Heart right ventricle (tissue), 16 donors: Measurements from ENCODE around the gene LRCH1. TPM values are rescaled to one million over a fixed set of nuclear protein-coding genes. Genes with fewer than 3 reads are reported as not detected.
A peak's percentile ranks its signal among the peaks of the same experiment; 100 is the strongest.

ENCODE experiments used
- ATAC-seq, 8 donors: fragments of 200-7000 bp; cut with Tn5 transposase; one replicate each; pipeline ENCODE4 v1.9.1; 2020; ENCODE audit warnings: mild to moderate bottlenecking in 8 of 8, moderate library complexity in 8 of 8, moderate number of reproducible peaks in 1 of 8
- DNase-seq, 2 donors: peaks; one replicate each; pipeline ENCODE4 v3.0.0-alpha.2; 2020
- H3K27ac ChIP-seq, 10 donors: fragments of 200-600 bp; sonication (generic) in 2 of 10; one replicate each; pipeline versions ENCODE4 v1.5.0 to v1.8.0; 2020 to 2022; ENCODE audit warnings: mild to moderate bottlenecking in 3 of 10
- H3K27me3 ChIP-seq, 7 donors: fragments of 200-600 bp; one replicate each; pipeline ENCODE4 v1.8.0; 2021 to 2022; ENCODE audit warnings: mild to moderate bottlenecking in 2 of 7
- H3K36me3 ChIP-seq, 9 donors: fragments of 200-600 bp; sonication (generic) in 1 of 9; one replicate each; pipeline versions ENCODE4 v1.5.0 to v1.8.0; 2020 to 2022; ENCODE audit warnings: mild to moderate bottlenecking in 2 of 9
- H3K4me1 ChIP-seq, 9 donors: fragments of 200-600 bp; sonication (generic) in 1 of 9; one replicate each; pipeline versions ENCODE4 v1.5.0 to v1.8.0; 2020 to 2022; ENCODE audit warnings: mild to moderate bottlenecking in 4 of 9
- H3K4me3 ChIP-seq, 10 donors: fragments of 200-600 bp; sonication (generic) in 2 of 10; one replicate each; pipeline versions ENCODE4 v1.5.0 to v1.8.0; 2020 to 2022; ENCODE audit warnings: mild to moderate bottlenecking in 7 of 10, moderate library complexity in 2 of 10
- H3K9me3 ChIP-seq, 11 donors: fragments of 200-600 bp in 10 of 11; sonication (generic) in 2 of 11; one replicate each; pipeline versions ENCODE4 v1.5.0 to v1.8.0; 2013 to 2022; ENCODE audit warnings: mild to moderate bottlenecking in 2 of 11, control low read depth in 1 of 11, moderate library complexity in 1 of 11
- WGBS, 2 donors: extraction: QIAGEN DNeasy Blood & Tissue Kit; methylation state at CpG; one replicate each; pipeline ENCODE4 v1.1.7; 2013; ENCODE audit warnings: inconsistent platforms in 1 of 2; 5-methylcytosine and 5-hydroxymethylcytosine counted together
- intact Hi-C, 10 donors: fragments of 100-400 bp; cut with DNase I; formaldehyde crosslinking; loops; one replicate each; pipeline versions ENCODE4 v1.11.1 to v1.14.2; 2022
- polyA plus RNA-seq, 2 donors: library from polyadenylated mRNA; stranded (reverse); fragments of 200-250 nt; gene quantifications; one replicate each; pipeline ENCODE4 v1.2.3, GENCODE V29; 2013
- total RNA-seq, 10 donors: library from RNA; stranded (reverse); fragmentation: NEBNext Ultra II Directional in 3 of 10; extraction: Animal tissue kit (Norgen Biotek cat#: 25700) in 3 of 10; gene quantifications; one replicate each; pipeline versions ENCODE4 v1.2.1 to v1.2.4, GENCODE V29; 2021 to 2023
- TF ChIP-seq, protein P1 (sequence below), 9 donors: fragments of 200-600 bp; sonication (generic) in 2 of 9; IDR thresholded peaks; one replicate each; pipeline versions ENCODE4 v1.5.0 to v1.8.0; 2021 to 2022; ENCODE audit warnings: antibody characterized with exemption in 9 of 9, mild to moderate bottlenecking in 5 of 9, moderate library complexity in 1 of 9
- donor health status: Arrhythmogenic right ventricular cardiomyopathy.
- donor health status: ischemic (EF 13 %, LVEDD 7.1; RV severe dilation, severe dysfunction).
- donor health status: healthy with polysubstance abuse.
- donor health status: DM: no; HTN: yes; CAD: no.
- donor health status: DM: no; HTN: no; CAD: no.
- donor health status: ischemic (EF 25% LVEDD 6.9; RV normal size, moderate dysfunction).
- donor health status: ischemic (EF 25% LVEDD 5.7; RV mildly dilated, moderate dysfunction).
- donor health status: healthy.
- donor health status: DM: yes; HTN: yes; CAD: no.
- donor health status: Ischemic cardiomyopathy.
- donor health status: ischemic (EF 35%, LVEDD 5.7; RV mildly dilated, moderate dysfunction).
- donor health status: nonischemic (EF 11% LVEDD 7.7; RV severe dilation, severe dysfunction).
- donor health status: DM: yes; HTN: yes; CAD: no.
- donor health status: PGD.
- donor health status: ischemic (EF 29% LVEDD 5.4; RV normal size, mild dysfunction).
- donor health status: nonischemic (EF 23%, LVEDD 6.1; RV moderate dilation, normal function).

LRCH1 gene
- total and polyA plus RNA-seq, 12 donors, result 4.1 to 20.3 (median 13.1) TPM

DNA sequence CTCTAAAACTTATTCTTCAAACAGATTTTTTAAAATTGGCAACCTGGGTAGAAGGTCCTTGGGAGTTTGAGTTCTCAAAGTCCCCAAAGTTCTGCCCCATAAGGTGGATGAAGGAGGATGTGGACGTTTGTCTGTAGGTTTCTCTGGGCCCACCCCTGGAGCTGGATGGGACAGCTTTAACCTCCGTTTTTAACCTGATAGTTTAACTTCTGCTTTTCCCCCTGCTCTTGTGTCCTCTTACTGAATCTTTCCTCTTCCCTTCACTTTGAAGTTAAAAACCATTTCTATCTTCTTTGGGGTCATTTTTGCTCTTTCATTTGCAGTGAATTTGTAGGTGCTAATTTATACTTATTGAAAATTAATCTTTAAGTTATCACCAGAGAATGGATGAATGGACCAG is 164.9 kb downstream of the LRCH1 start:
- TF ChIP-seq, protein P1, sequence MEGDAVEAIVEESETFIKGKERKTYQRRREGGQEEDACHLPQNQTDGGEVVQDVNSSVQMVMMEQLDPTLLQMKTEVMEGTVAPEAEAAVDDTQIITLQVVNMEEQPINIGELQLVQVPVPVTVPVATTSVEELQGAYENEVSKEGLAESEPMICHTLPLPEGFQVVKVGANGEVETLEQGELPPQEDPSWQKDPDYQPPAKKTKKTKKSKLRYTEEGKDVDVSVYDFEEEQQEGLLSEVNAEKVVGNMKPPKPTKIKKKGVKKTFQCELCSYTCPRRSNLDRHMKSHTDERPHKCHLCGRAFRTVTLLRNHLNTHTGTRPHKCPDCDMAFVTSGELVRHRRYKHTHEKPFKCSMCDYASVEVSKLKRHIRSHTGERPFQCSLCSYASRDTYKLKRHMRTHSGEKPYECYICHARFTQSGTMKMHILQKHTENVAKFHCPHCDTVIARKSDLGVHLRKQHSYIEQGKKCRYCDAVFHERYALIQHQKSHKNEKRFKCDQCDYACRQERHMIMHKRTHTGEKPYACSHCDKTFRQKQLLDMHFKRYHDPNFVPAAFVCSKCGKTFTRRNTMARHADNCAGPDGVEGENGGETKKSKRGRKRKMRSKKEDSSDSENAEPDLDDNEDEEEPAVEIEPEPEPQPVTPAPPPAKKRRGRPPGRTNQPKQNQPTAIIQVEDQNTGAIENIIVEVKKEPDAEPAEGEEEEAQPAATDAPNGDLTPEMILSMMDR (IDR thresholded peaks at IDR 0.05), result no peak
- H3K4me1 ChIP-seq, result peaks cover 0 to 10% (median 0%) of the 10 kb centered on the region in 9 donors
- peaks cover 0 to 46% (median 8%) of the 10 kb centered on the region in 9 donors for H3K36me3 ChIP-seq
- no peaks in the 10 kb centered on the region for H3K9me3 ChIP-seq
- DNase-seq, result no peak
- 68% methylated on average over 2 of the region's 2 CpGs for WGBS, 2 donors
- intact Hi-C loops, result loop anchor here in 1 of 10 donors (5.0 kb wide), 1 partner anchor 166 kb away; the partner anchor contains the start of gene LRCH1
- H3K27ac ChIP-seq, result no peak overlapping the region
- H3K27me3 ChIP-seq, result no peaks in the 10 kb centered on the region
- ATAC-seq, result no peak
- H3K4me3 ChIP-seq, result no peak overlapping the region

DNA sequence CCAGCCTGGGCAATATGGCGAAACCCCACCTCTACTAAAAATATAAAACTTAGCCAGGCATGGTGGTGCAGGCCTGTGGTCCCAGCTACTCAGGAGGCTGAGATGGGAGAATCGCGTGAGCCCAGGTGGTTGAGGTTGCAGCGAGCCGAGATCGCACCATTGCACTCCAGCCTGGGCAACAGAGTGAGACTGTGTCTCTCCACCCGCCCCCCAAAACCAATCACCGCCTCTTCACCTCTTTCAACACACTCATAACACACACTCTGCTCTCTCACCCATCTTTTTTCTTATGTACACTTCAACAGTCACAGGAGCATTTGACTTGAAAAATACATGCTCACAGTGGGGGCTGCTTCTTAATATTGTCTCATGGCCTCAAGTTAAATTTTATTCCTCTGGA is 167.2 kb downstream of the LRCH1 start:
- TF ChIP-seq, protein P1 (IDR thresholded peaks at IDR 0.05), result no peak
- peaks cover 0 to 56% (median 21%) of the 10 kb centered on the region in 9 donors for H3K36me3 ChIP-seq
- no peaks in the 10 kb centered on the region for H3K27me3 ChIP-seq
- H3K9me3 ChIP-seq, result no peaks in the 10 kb centered on the region
- no peak overlapping the region for H3K4me3 ChIP-seq
- ATAC-seq, result no peak
- peaks cover 0 to 10% (median 0%) of the 10 kb centered on the region in 9 donors for H3K4me1 ChIP-seq
- H3K27ac ChIP-seq, result no peak overlapping the region
- 97 to 98% methylated on average over 8 of the region's 8 CpGs for WGBS, 2 donors
- intact Hi-C loops, result loop anchor here (2.0 to 5.0 kb wide), 5 partner anchors 167 to 228 kb away; partner anchors contain the start of gene LRCH1 (in 2 of the 10)
- no peak for DNase-seq

DNA sequence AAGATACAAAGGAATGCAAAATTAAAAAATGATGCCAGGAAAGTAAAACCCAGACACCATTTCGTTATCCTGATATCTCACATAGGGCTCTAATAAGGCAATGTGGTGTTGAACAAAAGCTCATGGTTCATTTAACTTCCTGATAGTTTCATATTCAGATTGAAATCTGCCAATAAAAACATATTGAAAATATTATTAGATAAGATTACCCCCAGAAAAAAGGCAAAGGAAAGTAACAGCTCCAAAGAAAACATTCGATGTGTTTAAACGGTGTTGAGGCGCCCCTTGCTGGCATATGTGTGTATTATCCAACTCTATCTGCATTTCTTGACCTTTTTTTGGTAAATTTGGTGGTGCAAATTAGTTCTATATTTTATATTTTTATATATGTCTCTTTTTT is 168.1 kb downstream of the LRCH1 start:
- Histone ChIP-seq H3K9me3 (no peaks in the 10 kb centered on the region), H3K36me3 (peaks cover 0 to 56% (median 24%) of the 10 kb centered on the region in 9 donors), H3K4me3 (no peak overlapping the region), H3K27me3 (no peaks in the 10 kb centered on the region), H3K4me1 (peaks cover 0 to 10% (median 0%) of the 10 kb centered on the region in 9 donors), H3K27ac (no peak overlapping the region)
- intact Hi-C loops, result loop anchor here (1.0 to 5.0 kb wide), 8 partner anchors 168 to 229 kb away; partner anchors contain the start of gene LRCH1 (in 2 of the 10)
- 20% methylated on average over 4 of the region's 4 CpGs for WGBS, 2 donors
- ATAC-seq (peak in 4 of 8 donors; percentile 63 to 76 (median 64)), DNase-seq (peak in 1 of 2 donors; percentile 53)
- TF ChIP-seq, protein P1 (IDR thresholded peaks at IDR 0.05), result peak; percentile 46 to 87 (median 69)

DNA sequence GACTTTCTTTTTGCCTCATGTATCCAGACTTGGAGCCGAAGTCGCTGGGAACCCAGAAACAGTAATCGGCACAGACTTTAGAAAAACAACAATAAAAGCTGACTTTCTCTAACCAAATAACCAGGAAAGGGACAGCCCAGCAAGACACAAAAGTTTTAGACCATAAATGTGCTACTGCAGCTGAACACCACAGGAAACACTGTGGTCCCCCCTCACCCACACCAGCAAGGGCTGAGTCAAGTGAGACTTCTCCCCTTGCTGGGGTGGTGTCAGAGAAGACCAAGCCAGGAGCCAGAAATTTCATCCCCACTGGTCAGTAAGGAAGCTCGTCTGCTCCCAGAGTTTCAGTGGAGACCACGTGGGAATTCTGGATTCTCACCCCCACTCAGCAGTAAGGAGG is 173.4 kb downstream of the LRCH1 start:
- no peak overlapping the region for H3K27ac ChIP-seq
- DNase-seq (no peak), ATAC-seq (no peak)
- H3K36me3 ChIP-seq, result peaks cover 0 to 99% (median 42%) of the 10 kb centered on the region in 9 donors
- no peak overlapping the region for H3K4me3 ChIP-seq
- H3K9me3 ChIP-seq, result no peaks in the 10 kb centered on the region
- TF ChIP-seq, protein P1 (IDR thresholded peaks at IDR 0.05), result no peak
- H3K27me3 ChIP-seq, result no peaks in the 10 kb centered on the region
- H3K4me1 ChIP-seq, result peaks cover 0 to 1% (median 0%) of the 10 kb centered on the region in 9 donors
- WGBS, 2 donors, result 87 to 89% methylated on average over 5 of the region's 5 CpGs
- intact Hi-C loops, result no loop called here
